Measurements from ENCODE around the gene ATPAF1.

Gene ATPAF1, protein sequence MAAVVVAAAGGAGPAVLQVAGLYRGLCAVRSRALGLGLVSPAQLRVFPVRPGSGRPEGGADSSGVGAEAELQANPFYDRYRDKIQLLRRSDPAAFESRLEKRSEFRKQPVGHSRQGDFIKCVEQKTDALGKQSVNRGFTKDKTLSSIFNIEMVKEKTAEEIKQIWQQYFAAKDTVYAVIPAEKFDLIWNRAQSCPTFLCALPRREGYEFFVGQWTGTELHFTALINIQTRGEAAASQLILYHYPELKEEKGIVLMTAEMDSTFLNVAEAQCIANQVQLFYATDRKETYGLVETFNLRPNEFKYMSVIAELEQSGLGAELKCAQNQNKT

DNA sequence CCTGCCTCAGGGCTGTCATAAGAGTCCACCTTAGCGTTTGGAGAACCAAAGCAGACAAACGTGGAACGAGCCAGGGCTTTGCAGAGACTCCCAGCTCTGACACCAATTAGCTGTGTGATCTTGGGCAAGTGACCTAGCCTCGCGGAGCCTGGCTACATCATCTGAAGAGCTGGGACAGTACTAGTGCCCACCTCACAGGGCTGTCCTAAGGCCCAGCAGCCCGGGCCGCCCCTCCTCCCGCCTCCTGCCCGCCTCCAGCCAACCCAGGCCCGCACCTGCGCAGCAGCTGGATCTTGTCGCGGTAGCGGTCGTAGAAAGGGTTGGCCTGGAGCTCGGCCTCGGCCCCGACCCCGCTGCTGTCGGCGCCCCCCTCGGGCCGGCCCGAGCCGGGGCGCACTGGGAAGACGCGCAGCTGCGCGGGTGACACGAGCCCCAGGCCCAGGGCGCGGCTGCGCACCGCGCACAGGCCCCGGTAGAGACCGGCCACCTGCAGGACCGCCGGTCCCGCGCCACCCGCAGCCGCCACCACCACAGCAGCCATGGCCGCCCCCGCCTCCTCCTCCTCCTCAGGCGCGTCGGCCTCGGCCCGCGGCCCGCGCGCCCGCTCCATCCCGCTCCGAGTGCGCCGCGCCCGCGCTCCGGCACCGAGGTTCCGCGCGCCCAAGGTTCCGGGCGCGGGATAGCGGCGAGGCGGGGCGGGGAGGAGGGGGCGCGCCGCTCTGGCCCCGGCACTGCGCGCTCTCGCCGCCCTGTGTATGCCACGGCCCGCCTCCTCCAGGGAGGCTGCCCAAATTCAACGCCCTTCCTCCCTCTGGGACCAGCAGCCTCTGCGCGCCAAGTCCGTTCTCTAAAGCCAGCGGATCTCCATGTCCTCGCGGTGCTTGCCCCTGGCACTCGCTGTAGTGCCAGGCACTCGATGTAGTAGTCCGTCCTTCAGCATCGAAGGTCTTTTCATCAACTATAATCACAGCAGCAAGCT, at the start of gene ATPAF1:
Gene ATPAF1 (minus strand): TSS at position 583 of the 979 bp plus-strand sequence. CDS start 42 bp downstream, at position 541.
- peak; percentile 84 for DNase-seq (ENCODE audit: low spot score)
- peak within 1 kb of the TSS; percentile 86 to 89 for H3K27ac ChIP-seq

DNA sequence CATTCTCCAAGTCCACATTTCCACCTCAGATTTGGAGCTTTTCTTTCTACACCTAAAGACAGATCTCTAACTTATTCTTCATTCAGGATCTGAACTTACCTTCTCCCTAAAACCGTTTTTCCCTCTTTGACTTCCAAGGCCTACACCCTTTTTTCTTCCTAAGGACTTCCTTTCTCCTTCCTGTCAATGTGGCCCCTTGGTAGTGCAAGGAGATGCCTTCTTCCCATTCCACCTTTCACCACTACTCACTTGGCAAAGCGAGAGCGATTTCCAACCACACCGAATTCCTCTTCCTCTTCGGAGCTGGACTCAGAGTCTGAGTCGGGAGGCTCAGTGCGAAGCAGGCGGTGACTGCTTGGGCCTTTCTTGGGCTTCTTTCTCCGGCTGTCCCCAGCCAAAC, 49.5 kb upstream of the ATPAF1 start:
- no peak for DNase-seq (ENCODE audit: low spot score)
- peak overlapping the region in 1 of 2 donors; percentile 65 for H3K27ac ChIP-seq
- peak overlapping the region; percentile 98 for H3K4me3 ChIP-seq
- no peak for TF ChIP-seq CTCF (IDR thresholded peaks at IDR 0.05)

More for the DNA sequence above, at the start of gene ATPAF1:
- peak within 1 kb of the TSS; percentile 94 for H3K4me3 ChIP-seq
- no peak for TF ChIP-seq CTCF (IDR thresholded peaks at IDR 0.05)

DNA sequence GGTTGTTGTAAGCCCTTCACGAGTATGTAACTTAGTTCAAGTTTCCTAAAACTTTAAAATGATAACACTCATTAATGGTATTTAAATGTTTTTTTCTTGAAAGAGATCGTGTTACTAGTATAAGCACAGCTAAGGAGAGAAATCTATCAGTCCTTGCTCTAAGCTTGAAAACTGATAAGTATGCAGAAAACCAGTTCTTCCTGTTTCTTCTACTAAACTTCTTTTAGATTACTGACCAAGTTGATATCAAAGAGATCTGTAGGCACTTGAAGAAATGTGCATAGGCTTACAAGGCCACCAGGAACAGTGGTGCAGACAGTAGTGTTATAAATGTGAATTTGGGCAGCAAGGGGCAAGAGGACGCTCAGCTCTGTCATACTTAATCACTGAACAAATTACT, 46.8 kb upstream of the ATPAF1 start:
- TF ChIP-seq CTCF (IDR thresholded peaks at IDR 0.05) = no peak
- DNase-seq (ENCODE audit: low spot score) = no peak
- Histone ChIP-seq H3K27ac (no peak overlapping the region), H3K4me3 (no peak overlapping the region)

DNA sequence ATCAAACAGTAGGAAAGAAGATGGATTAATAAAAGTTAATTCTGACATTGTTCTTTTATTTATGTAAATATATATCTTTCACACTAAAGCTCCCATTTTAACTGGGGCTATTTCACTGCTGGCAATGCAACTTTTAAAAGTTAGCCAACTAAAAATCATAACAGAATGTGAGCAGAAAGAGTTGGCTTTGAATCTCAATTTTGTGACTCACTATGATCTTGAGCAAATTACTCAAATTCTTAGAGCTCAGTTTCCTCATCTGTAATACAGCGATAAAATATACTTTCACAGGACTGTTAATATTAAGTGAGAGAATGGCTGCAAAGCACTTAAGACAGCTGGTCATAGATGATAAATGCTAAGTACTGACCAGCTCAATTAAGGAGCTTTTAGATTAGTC, 40.0 kb upstream of the ATPAF1 start:
- Histone ChIP-seq H3K4me3 (no peak overlapping the region), H3K27ac (no peak overlapping the region)
- no peak for TF ChIP-seq CTCF (IDR thresholded peaks at IDR 0.05)
- DNase-seq (ENCODE audit: low spot score) = no peak

GRCh38 chr1:46705408-46705807, 37.2 kb upstream of the ATPAF1 start:
- no peak for DNase-seq (ENCODE audit: low spot score)
- Histone ChIP-seq H3K27ac (no peak overlapping the region), H3K4me3 (no peak overlapping the region)
- TF ChIP-seq CTCF (IDR thresholded peaks at IDR 0.05) = no peak

GRCh38 chr1:46703927-46704641, 35.9 kb upstream of the ATPAF1 start:
- DNase-seq (ENCODE audit: low spot score) = no peak
- no peak overlapping the region for H3K4me3 ChIP-seq
- no peak for TF ChIP-seq CTCF (IDR thresholded peaks at IDR 0.05)
- H3K27ac ChIP-seq = no peak overlapping the region

Measured in coronary artery (tissue), 2 donors.